KBM-7 (cell line): Measurements from ENCODE around the gene EPAS1.

Experiments
- DNase-seq: peaks from one replicate; pipeline ENCODE4 v3.0.0-alpha.2; 2015
- in situ Hi-C: fragments of 300-500 bp; cut with MboI; formaldehyde crosslinking; loops from 2 replicates; pipeline ENCODE4 v1.14.3; 2020; ENCODE audit warnings: low sequenced_read_pairs, low pct_unique_long_range_greater_than_20kb, mixed read lengths

Gene EPAS1

DNA sequence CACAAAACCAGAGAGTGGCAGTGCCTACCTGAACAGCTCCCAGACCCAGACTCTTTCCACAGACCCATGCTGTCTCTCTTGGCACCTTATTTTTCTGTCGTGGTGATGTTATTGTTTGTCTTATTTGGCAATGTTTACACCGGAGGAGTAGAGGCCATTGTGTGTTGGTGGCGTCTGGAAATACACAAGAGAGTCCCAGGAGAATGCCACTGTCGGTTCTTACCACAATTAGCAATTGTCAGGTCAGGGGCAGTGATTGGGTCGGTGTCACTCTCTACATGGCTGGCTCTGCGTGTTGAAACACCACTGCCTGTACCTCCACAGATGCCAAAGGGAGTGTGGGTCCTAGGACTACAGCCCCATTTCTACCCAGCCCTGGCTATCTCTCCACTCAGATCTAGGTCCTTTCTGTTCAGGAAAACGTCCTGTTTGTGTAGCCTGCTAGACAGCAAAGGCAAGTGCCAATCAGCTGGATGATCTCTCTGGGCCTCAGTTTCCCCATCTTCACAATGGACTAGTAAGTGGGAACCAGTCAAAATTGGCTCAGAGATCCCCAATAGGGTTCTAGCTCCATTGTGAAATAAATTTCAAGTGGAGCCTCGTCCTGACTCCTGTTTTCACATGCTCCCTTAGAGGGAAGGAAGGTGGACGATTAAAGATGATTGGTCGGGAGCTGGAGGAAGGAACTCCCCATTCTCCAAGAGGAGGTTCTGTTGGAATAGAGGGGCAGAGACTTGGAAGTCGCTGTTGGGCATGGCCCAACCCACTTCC is 17.0 kb downstream of the EPAS1 start:
- in situ Hi-C loops: no loop called here
- no peak for DNase-seq

DNA sequence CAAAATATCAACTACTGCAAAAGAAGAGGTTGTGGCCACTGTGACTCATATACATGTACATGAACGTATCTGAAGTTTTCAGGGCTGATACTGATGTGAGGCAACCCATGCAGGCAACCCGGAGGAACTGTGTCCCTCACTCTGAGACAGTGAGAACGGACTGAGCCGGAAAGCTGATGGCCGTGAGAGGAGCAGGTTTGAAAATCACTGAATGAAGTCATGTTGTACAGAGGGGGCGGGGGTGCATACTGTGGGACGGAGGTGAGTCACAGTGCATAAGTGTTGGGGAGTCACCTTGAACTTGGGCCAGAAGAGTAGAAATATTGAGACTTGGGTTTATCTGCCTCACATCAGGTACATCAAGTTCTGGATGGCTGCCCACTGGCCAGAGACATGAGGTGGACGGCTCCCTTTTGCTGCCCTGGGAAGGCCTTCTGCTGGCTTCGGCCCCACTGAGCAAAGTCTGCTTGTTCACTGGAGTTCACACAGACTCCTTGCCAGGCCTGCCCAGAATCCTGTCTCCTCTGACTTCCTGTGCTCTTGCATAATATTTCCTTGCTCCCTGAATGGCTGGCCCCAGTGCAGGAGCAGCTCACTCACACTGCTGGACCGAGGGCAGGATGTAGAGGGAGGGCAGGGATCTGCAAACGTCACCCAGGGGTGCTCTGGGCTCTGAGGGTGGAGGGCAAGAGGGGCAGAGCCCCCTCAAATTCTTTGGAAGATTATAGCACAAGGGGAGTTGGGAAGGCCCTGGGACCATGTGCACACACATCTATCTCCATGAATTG is 18.1 kb downstream of the EPAS1 start:
- in situ Hi-C loops: no loop called here

DNA sequence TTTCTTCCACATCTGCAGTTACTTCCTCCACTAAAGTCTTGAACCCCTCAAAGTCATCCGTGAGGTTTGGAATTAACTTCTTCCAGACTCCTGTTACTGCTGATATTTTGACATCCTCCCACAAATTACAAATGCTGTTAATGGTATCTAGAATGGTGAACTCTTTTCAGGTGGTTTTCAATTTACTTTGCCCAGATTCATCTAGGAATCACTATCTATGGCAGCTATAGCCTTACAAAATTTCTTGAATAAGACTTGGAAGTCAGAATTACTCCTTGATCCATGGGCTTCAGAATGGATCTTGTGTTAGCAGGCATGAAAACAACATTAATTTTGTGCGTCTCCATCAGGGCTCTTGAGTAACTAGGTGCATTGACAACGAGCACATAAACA is 19.9 kb downstream of the EPAS1 start:
- DNase-seq: no peak
- in situ Hi-C loops: no loop called here

More for the DNA sequence above, 18.1 kb downstream of the EPAS1 start:
- DNase-seq: peak; percentile 34

DNA sequence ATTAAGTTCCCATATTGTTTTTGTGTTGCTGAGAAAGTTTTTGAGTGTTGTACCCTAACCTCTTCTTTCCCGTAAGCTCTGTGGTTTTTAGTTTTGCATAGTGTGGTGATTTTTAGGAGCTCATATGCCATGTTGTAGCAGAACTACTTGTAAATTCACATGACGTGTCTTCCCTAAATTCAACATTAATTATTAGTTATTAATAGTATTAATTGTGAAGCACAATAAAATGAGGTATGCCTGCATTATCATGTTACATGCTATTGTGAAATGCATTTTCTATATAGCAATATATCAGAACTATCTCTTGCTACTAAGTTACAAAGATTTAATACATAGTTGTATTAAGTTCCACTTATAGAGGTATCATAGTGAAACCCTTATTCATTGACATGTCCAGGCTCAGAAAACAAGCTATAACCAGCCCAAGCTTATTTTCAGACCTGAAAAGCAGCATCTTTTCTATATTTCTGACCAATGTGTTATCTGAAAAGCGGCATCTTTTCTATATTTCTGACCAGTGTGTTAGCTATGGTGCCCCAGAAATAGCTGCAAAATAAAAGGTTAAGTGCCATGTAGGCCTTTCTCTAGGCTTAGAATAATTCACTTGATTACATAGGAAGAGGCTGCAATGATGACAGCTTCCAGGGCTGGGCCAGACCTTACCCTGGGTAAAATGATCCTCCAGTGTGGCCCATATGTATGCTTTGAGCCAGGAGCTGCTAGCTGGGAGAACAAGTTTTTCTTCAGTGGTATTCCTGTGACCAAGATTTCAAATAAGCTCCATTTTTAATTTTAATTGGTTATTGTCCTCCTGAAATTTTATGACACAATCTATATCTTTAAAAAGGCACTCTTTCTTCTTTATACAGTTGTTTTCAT is 21.6 kb downstream of the EPAS1 start:
- no peak for DNase-seq
- in situ Hi-C loops: no loop called here

DNA sequence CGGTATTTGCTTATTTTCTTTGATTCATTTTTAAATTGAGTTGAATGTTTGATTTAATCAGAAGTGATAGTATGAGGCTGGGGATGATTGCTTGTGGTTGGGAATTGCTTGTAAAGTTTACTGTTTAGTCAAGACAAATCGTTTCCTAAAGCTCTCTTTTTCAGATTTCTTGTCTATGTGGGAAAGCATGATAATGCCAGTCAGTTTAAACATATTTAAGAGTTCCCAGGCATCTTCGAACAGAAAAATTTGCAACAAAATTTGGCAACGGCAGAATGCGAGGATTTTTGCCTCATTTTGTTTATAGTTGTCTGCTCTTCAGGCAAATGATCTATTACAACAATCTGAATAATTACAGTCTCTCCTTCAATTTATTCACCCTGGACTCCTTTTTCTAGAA is 22.5 kb downstream of the EPAS1 start:
- no peak for DNase-seq
- in situ Hi-C loops: no loop called here

DNA sequence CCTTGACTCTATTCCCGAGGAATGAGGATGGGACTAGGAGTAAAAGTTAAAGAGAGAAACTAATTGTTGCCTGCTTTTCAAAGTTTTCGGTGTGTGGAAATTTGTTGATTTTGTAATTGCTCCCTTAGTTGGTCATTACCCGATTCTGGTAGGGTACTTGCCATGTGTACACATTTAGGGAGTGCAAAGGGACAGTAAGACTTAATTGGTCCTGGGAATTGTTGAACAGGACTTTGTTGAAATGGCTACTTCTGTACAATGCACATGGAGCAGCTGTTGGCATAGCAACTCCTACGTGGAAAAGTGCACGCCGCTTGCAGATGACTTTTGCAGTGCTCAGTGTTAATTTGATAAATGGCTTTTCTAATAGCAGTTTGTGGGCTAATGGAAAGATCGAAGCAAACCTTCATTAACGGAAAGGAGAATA is 22.9 kb downstream of the EPAS1 start:
- no peak for DNase-seq

DNA sequence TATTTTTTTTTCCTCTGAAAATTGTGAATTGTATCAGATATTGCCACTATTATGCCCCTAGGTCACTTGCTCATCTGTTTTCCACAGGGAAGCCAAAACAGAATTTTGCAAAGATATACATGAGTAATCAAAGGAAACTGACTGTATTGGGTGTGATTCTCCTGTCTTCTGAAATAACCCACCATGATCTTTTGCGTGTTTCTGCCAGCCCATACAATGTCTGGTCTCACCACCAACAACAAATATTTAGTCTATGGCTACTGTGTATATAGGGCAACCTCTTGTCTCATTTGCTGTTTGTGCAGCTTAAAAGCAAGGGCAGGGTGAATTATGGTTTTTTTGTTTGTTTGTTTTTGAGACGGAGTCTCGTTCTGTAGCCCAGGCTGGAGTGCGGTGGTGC is 26.5 kb downstream of the EPAS1 start:
- no peak for DNase-seq
- in situ Hi-C loops: no loop called here

More for the DNA sequence above, 22.9 kb downstream of the EPAS1 start:
- in situ Hi-C loops: no loop called here

DNA sequence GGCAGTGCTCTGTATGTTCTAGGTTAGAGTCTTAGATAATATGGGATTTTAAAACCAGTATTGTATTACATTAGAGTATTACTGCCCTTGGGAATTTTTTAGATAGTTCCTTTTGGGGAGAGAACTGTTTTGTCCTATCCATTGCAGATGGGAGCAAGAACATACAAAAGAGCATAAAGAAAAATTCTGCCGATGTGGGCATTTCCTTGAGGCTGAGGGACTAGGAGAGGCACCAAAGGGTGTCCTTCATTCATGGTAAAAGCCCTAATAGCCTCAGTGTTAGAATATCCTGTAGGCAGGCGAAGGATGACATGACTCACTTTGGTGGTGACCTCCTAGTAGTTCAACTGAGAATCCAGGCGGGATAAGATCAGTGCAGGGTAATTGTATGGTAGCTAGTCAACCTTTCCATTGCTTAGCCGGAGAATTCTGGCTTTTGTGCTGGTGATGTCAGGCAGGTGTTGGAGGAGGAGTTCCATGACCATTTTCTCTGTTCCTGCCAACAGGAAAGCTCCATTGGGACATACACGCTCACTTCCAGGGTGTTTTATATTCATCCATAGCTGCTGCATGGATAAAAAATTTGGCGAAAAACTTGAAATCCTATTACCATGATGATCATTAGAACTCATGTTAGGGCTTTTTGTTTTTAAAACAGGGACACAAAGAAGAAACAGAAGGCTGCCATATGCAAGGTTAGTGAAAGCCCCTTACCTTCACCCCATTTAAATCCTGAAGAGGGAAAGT is 28.1 kb downstream of the EPAS1 start:
- no peak for DNase-seq
- in situ Hi-C loops: no loop called here

DNA sequence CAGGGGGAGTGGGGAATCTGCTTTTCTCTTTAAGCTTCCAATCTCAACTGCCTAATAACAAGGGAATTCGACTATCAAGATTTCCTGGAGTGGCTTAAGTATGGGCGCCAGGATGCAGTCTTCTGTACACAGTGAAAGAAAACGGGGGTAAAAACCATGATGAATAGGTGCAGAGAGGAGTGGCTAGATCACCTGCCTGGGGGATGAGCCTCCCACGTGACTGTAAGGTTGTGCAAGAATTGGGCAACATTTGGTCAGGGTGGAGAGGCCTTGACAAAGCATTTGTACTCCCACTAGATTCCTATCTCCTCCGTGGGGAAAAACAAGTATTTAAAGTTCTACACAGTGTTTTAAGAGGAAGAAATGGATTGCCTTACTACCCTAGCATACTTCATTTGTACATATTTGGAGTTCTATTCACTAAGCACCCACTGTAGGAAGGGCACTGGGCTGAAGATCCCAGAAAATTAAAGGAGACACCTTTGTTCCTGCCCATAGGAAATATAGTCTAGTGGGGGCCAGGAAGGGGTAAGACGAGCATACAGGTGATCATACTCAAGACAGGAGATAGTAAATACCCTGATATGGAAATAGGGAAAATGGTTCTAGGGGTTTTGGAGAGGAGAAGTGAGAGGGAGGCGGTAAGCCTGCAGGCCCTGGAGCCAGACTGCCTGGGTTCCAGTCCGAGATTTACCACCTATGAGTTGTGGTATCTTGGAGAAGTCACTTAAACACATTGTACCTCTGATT is 29.2 kb downstream of the EPAS1 start:
- in situ Hi-C loops: no loop called here
- DNase-seq: peak; percentile 23

DNA sequence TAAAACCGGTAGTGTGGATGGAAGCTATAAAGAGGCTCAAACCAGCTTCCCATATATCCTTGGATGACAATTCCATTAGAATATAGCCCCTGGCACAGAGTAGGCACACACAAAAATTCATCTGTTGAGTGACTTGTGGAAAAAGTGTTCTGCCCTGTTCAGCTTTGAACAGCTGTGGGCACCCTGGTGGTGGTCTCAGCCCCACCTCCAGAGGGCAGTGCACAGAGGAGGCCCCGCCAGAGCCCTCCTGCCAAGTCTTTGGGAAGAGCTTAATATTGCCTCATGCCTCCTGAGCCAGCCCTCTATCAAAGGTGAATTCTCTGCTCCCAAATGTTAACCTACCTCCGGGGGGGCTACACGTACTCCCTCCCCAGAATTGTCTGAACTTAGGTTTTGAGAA is 30.4 kb downstream of the EPAS1 start:
- in situ Hi-C loops: no loop called here
- DNase-seq: no peak

DNA sequence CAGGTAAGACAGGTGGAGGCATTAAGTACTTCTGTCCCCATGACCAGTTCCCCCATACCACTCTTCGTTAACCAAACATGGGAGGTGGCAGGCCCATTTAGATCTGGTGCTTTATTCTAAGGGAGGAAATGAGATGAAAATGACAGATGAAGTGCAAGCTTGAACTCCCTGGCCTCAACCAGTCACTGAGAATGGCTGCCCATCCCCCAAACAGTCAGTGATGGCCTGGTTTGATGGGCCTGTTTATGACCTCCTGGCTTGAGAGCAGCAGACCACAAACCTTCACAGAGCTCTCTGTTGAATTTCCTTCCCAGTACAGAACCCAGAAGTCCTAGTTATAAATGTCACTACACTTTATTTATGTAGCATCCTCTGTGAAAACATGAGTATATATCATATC is 31.1 kb downstream of the EPAS1 start:
- in situ Hi-C loops: no loop called here
- no peak for DNase-seq

DNA sequence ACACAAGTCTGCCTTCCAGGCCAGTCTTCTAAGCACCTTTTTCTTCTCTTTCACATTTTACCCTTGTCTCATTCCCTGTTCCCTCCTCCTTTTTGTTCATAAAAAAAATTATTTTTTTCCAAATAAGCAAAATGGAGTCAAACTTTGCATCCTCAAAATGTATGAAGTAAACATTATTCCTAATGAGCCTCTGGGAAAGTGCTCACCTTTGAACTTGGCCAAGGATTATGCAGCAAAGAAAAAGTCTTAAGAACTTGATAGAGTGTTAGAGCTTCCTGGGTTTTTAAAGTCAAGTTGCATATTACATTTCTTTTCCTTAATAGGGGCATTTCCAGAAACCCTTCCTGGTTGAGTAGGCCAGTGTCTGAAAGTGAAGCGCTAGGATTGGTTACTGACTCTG is 31.6 kb downstream of the EPAS1 start:
- in situ Hi-C loops: no loop called here
- DNase-seq: no peak

DNA sequence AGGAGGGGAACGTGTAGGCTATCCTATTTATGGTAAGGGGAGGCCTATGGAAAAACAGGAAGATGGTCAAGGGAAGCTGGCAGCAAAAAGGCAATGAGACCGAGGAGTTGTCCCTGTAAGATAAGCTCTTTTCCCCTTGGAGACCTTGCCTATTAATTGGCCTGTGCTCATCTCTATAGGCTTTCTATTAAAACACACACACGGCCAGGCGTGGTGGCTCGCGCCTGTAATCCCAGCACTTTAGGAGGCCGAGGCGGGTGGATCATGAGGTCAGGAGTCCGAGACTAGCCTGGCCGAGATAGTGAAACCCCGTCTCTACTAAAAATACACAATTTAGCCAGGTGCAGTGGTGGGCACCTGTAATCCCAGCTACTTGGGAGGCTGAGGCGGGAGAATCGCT is 32.1 kb downstream of the EPAS1 start:
- in situ Hi-C loops: no loop called here
- no peak for DNase-seq

DNA sequence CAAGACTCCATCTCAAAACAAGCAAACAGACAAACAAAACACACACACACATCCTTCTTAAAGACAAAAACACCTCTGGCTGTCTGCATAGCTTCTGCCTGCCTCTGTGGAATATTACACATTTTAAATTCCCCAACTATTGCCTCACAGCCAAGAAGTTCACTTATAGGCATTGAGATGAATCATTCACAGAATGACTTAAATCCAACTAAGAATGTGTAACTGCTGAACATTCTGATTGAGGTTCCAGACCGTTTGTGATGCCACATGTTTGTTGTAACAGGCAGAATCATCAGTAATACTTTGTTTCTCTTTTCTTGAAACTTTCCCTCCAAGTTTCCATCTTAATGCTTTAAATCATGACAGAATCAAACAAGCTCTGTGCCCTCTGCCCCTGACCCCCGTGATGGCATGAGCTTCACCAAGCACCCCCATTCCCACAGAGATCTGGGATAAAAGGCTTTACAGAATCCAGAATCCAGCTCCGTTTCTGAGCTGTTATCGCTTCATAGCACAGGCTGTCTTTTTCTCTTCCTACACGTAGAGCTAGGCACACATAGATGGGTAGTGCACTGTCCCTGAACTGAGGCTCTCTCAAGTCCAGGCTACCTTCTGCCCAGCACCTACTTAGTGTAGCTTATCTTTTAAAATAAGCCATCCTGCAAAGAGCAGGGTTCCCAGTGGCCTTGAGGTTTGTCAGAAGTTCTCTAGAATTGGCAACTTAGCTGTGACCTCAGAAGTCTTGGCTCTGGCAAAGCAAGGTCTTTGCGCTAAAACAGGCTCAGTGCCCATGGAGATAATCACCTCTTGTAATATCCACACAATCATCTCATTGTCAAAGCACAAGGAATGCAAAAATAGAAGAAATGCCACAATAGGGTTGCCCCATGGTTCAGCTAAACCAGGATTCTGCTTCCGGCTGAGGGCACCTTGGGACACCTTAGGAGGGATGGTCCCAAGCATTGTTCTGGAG is 32.9 kb downstream of the EPAS1 start:
- DNase-seq: no peak
- in situ Hi-C loops: no loop called here

DNA sequence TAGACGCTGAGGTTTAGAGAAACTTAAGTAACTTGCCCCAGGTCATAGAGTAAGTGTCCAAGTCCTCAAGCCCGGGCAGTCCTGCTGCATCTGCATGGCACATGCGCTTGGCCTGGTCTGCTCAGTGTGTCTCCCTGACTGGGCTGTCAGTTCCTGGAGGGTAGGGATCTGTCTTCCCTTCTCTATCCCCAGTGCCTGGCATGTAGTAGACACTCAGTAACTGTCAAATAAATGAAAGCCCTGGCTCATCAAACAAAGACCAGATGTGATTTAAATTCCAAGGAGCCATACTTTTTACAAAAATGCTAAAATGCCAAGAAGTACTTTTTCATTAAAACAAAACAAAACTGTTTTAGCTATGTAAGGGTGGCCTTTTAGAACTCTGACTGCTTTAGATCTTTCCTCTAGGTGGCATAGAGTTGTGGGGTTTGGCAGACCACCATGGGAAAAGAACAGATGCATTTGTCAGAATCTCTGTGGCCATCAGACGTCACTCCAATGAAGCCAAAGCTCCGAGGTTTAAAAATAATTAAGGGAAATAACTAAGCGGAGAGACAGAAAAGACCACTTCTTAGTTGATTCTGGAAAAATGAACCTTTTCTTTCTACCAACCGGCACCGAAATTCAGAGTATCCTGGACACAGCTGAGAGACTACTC is 34.0 kb downstream of the EPAS1 start:
- no peak for DNase-seq
- in situ Hi-C loops: no loop called here

DNA sequence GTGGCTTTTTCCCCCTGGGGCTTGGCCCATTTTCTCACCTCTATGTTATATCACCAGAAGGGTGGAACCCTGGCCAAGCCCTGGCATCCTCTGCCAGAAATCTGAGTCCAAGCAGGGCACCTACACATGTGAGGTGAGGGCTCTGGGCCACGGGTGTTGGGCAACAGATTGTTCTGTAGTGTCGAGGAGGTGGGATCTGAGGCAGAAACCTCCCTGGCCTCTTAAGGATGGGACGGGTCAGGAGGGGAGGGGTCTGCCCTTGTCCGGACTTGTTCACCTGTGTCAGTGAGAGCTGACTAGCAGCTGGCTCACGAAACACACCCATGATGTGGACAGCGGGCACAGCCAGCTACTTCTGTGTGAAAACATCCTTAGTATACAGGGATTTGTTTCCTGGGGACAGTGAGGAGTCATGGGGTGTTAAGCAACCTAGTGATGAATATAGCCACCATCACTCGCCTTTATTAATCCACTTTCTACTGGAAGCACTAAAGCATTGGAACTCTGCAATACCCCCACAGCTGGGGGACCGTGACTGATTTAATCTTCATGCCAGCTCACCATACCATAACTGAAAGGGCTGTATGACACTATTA is 35.6 kb downstream of the EPAS1 start:
- DNase-seq: no peak
- in situ Hi-C loops: no loop called here
